LHCN-M2 (cell line): Measurements from ENCODE around the gene TIGD3. TPM values are rescaled to one million over a fixed set of nuclear protein-coding genes. Genes with fewer than 3 reads are reported as not detected.

Experiments used
- DNase-seq: peaks from one replicate; pipeline ENCODE4 v3.0.0-alpha.2; 2012; ENCODE audit warnings: low read depth
- total RNA-seq: library from RNA; depleted of rRNA; stranded (reverse); fragments of >200 nt; gene quantifications from 2 replicates; pipeline ENCODE4 v1.2.3, GENCODE V29; 2014

TIGD3 gene
- total RNA-seq, 1 experiment from 2014 or later = 0.29 TPM

GRCh38 chr11:65390099-65390941 lies 35.8 kb downstream of the TIGD3 start:
- peak; percentile 44 for DNase-seq

- DNase-seq = peak; percentile 53
Measured at GRCh38 chr11:65390996-65391395, 36.4 kb downstream of the TIGD3 start.

- no peak for DNase-seq
Measured at GRCh38 chr11:65392186-65392829, 37.8 kb downstream of the TIGD3 start.

DNA sequence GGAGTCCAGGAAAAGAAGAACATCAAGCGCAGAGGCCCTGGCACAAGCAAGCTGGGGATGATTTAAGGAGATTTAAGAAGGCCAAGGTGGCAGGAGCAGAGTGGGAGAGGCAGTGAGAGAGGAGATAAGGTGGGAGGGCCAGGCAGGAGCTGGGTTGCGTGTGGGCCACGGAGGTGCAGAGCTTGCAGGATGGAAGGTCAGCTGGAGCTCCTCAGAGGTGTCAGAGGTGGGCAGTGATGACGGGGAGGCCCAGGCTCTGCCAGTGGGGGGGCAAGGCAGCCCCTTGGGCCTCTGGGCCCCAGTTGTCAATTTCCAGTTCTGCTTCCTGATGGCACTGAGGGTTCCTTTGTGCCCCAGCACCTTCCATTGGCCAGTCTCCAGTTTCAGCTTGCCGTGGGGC lies 38.3 kb downstream of the TIGD3 start:
- no peak for DNase-seq

DNA sequence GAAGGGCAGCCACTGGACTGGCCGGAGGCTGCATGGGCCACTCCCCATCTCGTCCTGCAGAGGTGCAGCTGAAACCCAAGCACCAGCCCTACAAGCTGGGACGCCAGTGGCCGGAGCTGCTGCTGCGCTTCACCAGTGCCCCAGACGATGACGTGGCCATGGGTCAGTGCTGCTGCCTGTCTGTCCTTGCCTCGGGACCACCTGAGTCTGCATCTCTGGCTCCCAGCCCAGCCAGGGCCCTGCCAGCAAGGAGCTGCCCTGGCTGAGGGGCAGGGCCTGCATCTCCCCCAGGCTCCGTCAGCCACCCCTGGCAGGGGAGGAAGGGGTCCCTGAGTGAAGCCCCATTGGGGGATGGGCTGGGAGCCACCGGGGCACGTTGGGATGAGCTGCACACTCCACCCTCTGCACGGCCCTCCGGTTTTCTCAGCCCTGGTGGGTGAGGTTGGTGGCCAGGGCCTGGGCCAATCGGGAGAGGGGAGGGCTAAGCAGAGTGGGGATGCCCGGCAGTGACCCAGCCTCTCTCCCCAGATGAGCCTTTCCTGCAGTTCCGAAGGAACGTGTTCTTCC lies 39.0 kb downstream of the TIGD3 start:
- no peak for DNase-seq

DNA sequence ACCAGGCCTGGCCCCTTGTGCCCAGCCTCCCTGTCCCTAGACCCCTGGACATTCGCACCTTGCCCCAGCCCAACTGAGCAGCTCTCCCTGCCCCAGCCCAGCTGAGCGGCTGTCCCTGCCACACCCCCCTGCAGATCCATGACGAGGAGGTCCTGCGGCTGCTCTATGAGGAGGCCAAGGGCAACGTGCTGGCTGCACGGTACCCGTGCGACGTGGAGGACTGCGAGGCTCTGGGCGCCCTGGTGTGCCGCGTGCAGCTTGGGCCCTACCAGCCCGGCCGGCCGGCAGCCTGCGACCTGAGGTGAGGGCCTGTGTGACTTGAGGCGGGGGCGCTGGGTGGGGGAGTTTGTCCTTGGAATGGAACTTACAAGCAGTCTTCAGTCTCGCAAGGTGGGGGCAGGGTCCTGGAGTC lies 39.6 kb downstream of the TIGD3 start:
- no peak for DNase-seq

DNA sequence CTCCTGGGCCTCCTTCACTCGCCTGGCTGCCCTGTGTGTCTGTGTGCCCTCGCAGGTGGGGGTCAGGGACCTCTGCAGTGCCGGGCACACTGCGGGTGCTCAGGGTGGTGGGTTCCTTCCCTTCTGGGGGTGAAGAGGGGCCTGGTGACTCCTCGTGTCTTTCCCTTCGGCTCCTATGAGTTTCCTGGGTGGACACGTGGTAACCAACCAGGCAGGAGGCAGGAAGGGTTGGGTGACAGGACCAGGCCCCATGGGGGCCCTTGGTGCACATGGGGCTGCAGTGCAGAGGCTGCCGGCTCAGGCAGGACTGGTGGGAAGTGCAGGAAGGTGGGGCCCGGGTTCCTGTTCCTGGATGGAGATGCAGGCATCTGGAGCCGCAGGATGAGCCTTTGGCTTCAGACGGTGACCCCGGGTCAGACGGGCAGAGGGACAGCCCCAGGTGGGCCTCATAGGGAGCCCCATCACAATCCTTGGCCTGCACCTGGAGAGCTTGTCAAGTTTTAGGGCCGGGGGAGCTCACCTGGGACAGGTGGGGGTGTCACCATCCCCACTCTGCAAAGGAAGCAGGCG lies 41.5 kb downstream of the TIGD3 start:
- no peak for DNase-seq

DNA sequence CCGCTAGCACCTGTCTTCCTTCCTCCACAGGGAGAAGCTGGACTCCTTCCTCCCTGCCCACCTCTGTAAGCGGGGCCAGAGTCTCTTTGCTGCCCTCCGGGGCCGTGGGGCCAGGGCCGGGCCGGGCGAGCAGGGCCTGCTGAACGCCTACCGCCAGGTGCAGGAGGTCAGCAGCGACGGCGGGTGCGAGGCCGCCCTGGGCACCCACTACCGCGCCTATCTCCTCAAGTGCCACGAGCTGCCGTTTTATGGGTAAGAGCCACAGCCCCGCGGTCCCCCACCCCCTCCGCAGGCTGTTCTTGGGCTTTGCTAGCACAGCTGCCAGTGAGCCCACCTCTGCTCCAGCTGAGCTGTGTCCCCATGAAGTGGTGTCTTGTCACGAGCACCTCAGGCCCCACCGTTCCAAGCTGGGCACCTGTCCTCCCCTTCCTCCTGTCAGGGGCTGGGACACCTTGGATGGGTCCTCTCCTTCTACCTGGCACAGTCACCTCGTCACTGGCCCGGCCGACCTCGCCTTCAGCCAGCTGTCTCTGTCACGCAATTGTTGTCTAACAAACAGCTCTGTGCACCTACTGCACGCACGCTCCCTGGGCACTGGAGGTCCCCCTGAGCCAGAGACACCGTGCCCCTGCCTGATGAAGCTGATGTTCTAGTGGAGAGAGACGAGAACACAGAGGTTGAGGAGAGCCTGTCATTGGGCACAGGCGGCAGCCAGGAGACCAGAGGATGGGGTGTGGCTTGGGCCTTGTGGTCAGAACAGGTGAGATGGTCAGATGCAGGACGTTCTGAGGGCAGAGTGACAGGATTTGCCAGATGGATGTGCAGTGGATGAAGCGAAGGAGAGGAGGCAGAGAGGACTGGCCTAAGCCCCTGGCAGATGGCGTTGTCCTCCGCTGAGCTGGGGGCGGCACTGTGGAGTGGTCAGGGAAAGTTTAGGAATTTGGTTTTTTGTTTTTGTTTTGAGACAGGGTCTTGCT lies 42.5 kb downstream of the TIGD3 start:
- no peak for DNase-seq

DNA sequence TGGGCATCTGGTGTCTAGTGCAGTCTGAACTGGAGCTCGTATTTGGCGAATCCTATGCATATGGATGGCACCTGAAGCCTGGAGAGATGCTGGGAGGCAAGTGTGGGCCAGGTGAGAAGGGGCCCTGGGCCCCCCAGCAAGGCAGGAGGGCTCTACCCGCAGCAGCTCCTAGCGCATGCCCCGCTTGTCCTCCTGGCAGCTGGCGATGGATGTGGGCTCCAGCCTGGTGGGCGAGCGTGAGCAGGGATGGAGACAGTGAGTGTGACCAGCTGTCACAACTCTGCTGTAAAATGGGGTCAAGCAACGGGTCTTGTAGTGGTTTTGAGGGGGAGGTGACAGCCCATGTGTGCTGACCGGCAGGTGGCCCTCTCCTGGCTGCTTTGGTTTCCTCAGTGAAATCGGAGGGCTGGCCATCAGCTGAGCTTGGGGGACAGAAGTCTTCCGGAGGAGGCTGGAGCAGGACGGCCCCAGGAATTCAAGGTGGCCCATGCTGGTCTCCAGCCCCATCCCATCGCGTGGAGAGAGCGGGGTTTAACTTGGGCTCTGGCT lies 43.9 kb downstream of the TIGD3 start:
- DNase-seq = no peak

DNA sequence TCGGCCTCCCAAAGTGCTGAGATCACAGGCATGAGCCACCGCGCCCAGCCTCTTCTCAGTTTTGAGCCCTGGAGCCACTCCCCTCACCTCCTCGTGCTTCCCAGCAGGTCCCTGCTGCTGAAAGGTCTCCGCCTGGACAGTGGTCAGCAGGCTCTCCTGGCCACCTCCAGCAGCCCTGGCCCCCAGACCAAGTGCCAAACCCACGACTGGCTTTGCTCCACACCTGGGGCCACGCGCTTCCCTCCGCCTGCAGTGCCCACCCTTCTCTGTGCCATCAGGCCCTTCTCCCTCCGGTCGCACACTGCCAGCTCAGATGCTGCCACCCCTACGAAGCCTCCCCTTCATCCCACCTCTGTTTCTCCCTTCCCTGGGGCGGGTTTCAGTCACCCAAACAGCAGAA lies 44.7 kb downstream of the TIGD3 start:
- DNase-seq = no peak

- DNase-seq = no peak
Measured at GRCh38 chr11:65399845-65400244, 45.3 kb downstream of the TIGD3 start.

DNA sequence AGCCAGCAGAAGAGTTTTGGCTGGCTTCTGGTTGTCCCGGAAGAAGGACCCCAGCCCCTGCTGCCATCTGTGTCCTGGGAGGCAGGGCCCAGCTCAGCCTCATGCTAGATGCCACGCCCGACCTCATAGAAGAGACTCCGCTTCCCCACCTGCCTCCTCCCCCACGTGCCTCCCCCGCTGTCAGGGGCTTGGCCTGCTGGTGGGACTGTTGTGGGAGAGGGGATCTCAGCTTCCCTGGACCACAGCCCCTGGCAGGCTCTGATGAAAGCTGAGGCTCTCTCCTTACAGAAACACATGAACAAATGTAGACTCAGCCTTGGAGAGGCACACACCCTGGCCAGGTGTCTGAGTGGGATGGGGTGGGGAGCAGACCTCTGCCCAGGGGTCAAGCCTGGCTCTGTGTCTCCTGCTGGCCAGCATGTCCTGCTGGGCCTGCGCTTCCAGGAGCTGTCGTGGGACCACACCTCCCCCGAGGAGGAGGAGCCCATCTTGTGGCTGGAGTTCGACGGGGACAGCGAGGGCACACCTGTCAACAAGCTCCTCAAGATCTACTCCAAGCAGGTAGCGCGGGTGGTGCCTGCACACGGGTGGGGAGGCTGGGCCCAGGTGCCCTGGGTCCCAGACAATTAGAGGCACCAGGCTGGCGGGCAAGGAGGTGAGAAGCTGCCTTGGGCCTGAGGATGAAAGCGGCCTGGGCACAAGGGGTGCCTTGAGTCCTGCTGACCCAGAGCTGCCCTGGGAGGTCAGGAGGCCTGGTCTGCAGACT lies 45.9 kb downstream of the TIGD3 start:
- DNase-seq = no peak

DNA sequence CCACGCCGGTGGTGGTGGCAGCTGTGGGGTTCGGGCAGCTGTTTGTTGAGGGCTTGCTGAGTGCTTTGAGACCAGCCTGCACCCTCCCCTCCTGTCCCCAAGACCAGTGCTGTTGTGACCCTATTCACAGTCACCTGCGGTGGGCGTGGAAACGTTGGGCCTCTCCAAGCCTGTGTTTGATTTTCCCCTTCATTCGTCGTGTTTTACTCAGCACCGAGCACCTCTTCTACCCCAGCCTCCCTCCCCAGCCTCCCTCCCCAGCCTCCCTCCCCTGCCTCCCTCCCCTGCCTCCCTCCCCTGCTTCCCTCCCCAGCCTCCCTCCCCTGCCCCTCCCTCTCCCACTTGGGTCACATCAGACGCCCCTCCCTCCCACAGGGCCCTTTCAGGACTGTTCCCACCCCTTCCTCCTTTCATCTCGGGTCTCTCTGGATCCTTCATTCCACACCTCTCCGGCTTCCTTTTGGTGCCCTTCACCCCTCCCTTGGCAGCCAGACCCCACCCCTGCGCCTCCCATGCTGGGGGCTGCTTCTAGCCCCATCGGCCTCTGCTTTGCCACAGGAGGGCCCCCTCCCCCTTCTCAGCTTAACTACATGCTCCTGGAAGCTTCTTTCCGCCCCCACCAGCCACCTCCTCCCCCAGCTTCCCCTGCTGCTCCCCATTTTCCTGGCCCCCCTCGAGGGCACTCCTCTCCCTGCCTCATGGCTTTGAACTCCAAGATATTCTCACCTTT lies 46.7 kb downstream of the TIGD3 start:
- no peak for DNase-seq

DNA sequence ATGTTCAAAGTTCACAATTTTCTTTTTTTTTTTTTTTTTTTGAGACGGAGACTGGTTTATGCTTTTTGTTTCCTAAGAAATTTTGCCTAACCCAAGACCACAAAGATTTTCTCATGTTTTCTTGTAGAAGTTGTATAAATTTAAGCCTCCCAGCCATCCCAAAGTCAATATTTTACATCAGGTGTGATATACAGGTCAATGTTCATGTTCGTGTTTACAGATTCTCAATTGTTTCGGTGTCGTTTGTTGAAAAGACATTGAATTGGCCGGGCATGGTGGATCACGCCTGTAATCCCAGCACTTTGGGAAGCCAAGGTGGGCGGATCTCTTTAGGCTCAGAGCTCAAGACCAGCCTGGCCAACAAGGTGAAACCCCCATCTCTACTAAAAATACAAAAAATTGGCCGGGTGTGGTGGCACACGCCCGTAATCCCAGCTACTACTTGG lies 47.3 kb downstream of the TIGD3 start:
- no peak for DNase-seq

GRCh38 chr11:65402790-65403189 lies 48.2 kb downstream of the TIGD3 start:
- DNase-seq = no peak

DNA sequence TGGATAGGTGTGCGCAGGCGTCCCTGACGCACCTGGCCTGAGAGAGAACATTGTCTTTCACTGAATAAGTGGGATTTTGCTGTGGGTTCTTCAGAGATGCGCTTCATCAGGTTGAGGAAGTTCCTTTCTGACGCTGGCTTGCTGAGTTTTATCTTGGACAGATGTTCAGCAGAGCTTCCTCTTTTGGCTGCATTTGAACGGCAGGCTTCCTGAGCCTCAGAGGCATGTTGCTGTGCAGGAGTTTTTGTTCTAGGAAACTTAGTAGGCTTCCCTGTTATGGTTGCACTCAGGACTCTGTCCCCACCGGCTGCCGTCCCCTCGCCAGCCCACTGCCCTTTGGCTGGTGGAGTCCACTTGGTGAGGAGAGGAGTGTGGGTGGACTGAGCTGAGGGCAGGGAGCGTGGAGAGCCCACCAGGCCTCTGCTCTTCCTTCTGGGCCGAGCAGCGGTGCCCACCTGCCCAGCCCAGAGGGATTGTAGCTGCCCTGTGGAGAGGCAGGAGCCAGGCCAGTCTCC lies 49.1 kb downstream of the TIGD3 start:
- DNase-seq = no peak

- DNase-seq = no peak
Measured at GRCh38 chr11:65404210-65404609, 49.7 kb downstream of the TIGD3 start.

DNA sequence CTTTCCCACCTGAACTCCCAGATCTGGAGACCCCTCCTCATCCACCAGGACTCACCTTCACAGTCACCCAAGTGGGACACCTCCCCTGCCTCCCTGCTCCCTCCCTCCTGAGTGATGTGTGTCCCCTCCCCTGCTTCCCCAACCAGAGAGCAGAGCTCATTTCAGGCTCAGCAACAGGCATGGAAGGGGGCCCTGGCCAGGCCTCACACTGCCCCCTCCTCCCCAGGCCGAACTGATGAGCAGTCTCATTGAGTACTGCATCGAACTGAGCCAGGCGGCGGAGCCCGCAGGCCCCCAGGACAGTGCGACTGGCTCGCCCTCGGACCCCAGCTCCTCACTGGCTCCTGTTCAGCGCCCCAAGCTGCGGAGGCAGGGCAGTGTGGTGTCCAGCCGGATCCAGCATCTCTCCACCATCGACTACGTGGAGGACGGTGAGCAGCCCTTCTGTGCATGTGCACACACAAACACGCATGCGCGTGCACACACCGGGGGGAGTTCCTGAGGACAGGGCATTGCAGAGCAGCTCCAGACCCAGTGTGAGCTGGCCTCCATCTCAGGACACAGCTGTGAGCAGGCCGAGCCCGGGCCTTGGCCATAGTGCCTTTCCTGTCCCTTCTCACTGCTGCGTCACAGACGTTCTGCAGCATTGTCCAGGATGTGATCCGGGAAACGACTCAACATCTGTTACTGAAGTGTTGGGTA lies 50.2 kb downstream of the TIGD3 start:
- DNase-seq = no peak
